ENCODE results near the gene ZIM2.
"Not testable (repeated sequence)": the region's sequence is repeated elsewhere in the genome, so short reads cannot be mapped to it uniquely, and the experiment has no call there.

Gene ZIM2

DNA sequence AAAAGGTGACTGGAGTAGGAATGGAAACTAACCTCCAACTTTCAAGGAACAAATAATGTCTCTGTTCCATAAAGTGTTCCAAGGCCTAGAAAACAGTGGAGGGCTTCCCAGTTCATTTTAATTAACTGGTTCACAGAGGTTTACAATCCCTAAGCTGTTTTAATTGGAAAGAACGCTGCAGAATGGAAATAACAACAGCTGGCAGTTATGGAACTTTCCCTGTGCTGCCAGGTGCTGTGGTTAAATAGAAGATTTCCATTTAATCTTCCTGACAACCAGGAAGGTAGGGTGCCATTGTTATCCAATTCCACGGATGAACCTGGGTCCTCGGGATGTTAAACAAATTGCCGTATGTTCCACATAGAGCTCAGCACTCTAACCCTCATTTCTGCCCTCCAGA is 22.2 kb upstream of the ZIM2 start:
- CTCF ChIA-PET, result interaction anchor here (0.7 kb wide), 1 partner anchor 112 kb away, joined by 4 read pairs; no protein-coding TSS in a partner anchor
- no peak for TF ChIP-seq CTCF (conservative IDR thresholded peaks at IDR 0.05; ENCODE audit: low read depth)
- DNase-seq (ENCODE audit: low spot score), result no peak
- POLR2A ChIA-PET (ENCODE audit: low non-redundant PET), result no interaction called here
- H3K27ac ChIP-seq, result no peak overlapping the region

- H3K27ac ChIP-seq; DNase-seq (ENCODE audit: low spot score); POLR2A ChIA-PET (ENCODE audit: low non-redundant PET): not testable (repeated sequence)
- CTCF ChIA-PET, result interaction anchor here (0.6 kb wide), 1 partner anchor 50 kb away, joined by 3 read pairs; no protein-coding TSS in a partner anchor
These were observed 19.9 kb upstream of the ZIM2 start for GRCh38 chr19:56860409-56860808.

DNA sequence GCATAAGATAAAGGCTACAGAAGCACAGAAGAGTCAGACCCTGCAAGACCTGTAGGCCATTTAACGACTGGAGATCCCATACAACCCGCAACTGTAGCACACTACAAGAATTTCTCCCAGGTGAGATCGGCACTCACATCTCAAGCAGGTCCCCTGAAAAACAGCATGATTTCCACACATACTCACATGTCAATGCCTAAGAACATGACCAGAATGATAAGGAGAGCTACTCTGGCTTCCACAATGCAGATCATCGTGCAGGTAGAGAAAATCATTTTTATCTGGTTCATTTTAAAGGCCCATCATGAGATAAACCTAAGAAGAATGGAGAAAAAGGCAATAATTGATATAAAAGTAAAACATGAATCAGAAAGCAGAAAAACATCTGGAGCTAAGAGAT is 17.5 kb upstream of the ZIM2 start:
- TF ChIP-seq CTCF (conservative IDR thresholded peaks at IDR 0.05; ENCODE audit: low read depth), result no peak
- H3K27ac ChIP-seq, result no peak overlapping the region
- no peak for DNase-seq (ENCODE audit: low spot score)
- ChIA-PET POLR2A (ENCODE audit: low non-redundant PET) (no interaction called here), CTCF (no interaction called here)

GRCh38 chr19:56856822-56857221 is 16.3 kb upstream of the ZIM2 start:
- CTCF ChIA-PET, result interaction anchor here (0.6 kb wide), 1 partner anchor 179 kb away, joined by 3 read pairs; no protein-coding TSS in a partner anchor
- DNase-seq (ENCODE audit: low spot score), result no peak
- no peak overlapping the region for H3K27ac ChIP-seq
- no peak for TF ChIP-seq CTCF (conservative IDR thresholded peaks at IDR 0.05; ENCODE audit: low read depth)
- POLR2A ChIA-PET (ENCODE audit: low non-redundant PET), result no interaction called here

DNA sequence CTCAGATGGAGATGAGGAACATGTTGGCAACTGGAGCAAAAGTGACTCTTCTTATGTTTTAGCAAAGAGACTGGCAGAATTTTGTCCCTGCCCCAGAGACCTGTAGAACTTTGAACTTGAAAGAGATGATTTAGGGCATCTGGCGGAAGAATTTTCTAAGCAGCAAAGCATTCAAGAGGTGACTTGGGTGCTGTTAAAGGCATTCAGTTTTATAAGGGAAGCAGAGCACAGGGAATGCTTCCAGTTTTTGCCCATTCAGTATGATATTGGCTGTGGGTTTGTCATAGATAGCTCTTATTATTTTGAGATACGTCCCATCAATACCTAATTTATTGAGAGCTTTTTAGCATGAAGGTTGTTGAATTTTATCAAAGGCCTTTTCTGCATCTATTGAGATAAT is 11.8 kb upstream of the ZIM2 start:
- H3K27ac ChIP-seq; CTCF ChIA-PET; POLR2A ChIA-PET (ENCODE audit: low non-redundant PET); DNase-seq (ENCODE audit: low spot score): not testable (repeated sequence)

DNA sequence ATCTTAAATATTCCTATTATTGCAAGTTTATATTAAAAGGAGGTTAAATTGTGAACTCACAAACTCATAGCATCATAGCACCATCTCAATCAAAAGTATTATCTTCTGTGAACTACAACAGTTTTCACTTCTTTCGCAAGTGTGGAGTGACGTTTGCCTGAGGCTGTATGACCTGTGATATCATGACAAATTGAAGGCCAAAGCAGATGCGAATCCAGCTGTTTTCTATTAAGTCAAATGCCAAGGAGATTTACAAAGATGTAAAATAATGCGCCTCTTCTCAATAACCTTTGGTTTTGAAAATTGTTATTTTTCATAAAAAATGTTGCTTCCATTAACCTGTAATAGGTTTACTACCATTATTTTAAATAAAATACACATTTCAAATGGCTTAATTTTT is 7.6 kb upstream of the ZIM2 start:
- ChIA-PET POLR2A (ENCODE audit: low non-redundant PET) (no interaction called here), CTCF (no interaction called here)
- TF ChIP-seq CTCF (conservative IDR thresholded peaks at IDR 0.05; ENCODE audit: low read depth), result no peak
- no peak for DNase-seq (ENCODE audit: low spot score)
- no peak overlapping the region for H3K27ac ChIP-seq

DNA sequence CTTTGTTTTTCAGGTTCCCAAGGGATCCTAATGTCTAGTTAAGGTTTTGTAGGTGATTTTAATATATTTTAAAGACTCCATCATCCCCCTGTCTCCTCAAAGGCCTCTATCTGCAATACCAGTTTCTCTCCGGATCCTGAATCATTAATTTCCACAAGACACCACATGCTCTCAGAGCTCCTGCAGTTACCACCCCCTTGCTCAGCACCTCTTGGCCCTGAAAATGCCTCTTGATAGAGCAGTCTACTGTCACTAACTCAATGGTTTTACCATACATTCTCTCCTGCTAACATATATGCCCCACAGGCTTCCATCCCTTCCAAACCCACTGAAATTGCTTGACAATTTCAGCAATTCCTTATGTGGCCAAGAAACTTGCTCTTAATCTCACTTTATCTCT is 1.9 kb upstream of the ZIM2 start:
- CTCF ChIA-PET, result no interaction called here
- H3K27ac ChIP-seq, result no peak overlapping the region
- DNase-seq (ENCODE audit: low spot score), result no peak
- POLR2A ChIA-PET (ENCODE audit: low non-redundant PET), result no interaction called here
- TF ChIP-seq CTCF (conservative IDR thresholded peaks at IDR 0.05; ENCODE audit: low read depth), result no peak

GRCh38 chr19:56841193-56841543 is 642 bp upstream of the ZIM2 start:
- DNase-seq (ENCODE audit: low spot score), result no peak
- CTCF ChIA-PET, result no interaction called here
- POLR2A ChIA-PET (ENCODE audit: low non-redundant PET), result no interaction called here
- no peak overlapping the region for H3K27ac ChIP-seq
- TF ChIP-seq CTCF (conservative IDR thresholded peaks at IDR 0.05; ENCODE audit: low read depth), result no peak

All from RWPE1 (cell line).